OCI-LY1 (cell line): ENCODE results near the gene ANO2.

Source experiments
- EZH2 ChIP-seq: fragments of 200-600 bp; sonication (generic), shearing (Covaris generic); IDR thresholded peaks from 2 replicates; pipeline ENCODE4 v1.8.0; 2017; ENCODE audit warnings: borderline replicate concordance, mixed run types, mild to moderate bottlenecking, antibody characterized with exemption, low read length, moderate library complexity, mixed read lengths
- TF ChIP-seq, protein P1 (sequence below): fragments of 200-600 bp; sonication (generic), shearing (Covaris generic); IDR thresholded peaks from 2 replicates; pipeline ENCODE4 v1.5.1; 2017; ENCODE audit warnings: mild to moderate bottlenecking, antibody characterized with exemption, low read length, moderate library complexity, mixed read lengths

- TF ChIP-seq, protein P1, sequence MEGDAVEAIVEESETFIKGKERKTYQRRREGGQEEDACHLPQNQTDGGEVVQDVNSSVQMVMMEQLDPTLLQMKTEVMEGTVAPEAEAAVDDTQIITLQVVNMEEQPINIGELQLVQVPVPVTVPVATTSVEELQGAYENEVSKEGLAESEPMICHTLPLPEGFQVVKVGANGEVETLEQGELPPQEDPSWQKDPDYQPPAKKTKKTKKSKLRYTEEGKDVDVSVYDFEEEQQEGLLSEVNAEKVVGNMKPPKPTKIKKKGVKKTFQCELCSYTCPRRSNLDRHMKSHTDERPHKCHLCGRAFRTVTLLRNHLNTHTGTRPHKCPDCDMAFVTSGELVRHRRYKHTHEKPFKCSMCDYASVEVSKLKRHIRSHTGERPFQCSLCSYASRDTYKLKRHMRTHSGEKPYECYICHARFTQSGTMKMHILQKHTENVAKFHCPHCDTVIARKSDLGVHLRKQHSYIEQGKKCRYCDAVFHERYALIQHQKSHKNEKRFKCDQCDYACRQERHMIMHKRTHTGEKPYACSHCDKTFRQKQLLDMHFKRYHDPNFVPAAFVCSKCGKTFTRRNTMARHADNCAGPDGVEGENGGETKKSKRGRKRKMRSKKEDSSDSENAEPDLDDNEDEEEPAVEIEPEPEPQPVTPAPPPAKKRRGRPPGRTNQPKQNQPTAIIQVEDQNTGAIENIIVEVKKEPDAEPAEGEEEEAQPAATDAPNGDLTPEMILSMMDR = no peak
- no peak for TF ChIP-seq EZH2
These were observed 308.2 kb downstream of the ANO2 start for GRCh38 chr12:5636907-5637306.
